Measurements from ENCODE around the gene PAQR5.
"Not testable (repeated sequence)": the region's sequence is repeated elsewhere in the genome, so short reads cannot be mapped to it uniquely, and the experiment has no call there.

PAQR5 gene

GRCh38 chr15:69369631-69370030 is 70.9 kb downstream of the PAQR5 start:
- H3K9me3 ChIP-seq (ENCODE audit: control insufficient read depth in 5 of 5, low read length in 5 of 5) = peaks cover 0 to 3% (median 0%) of the 10 kb centered on the region in 5 donors
- H3K27me3 ChIP-seq (ENCODE audit: control insufficient read depth in 5 of 5, insufficient read depth in 4 of 5, low read length in 5 of 5) = peaks cover 0 to 1% (median 0%) of the 10 kb centered on the region in 5 donors
- H3K27ac ChIP-seq (ENCODE audit: low read depth, low read length) = no peak overlapping the region
- no peak overlapping the region for H3K4me3 ChIP-seq (ENCODE audit: low read depth in 1 of 5, low read length in 5 of 5)
- H3K4me1 ChIP-seq (ENCODE audit: control insufficient read depth in 5 of 5, insufficient read depth in 5 of 5, low read length in 5 of 5) = no peaks in the 10 kb centered on the region
- peaks cover 0 to 3% (median 0%) of the 10 kb centered on the region in 5 donors for H3K36me3 ChIP-seq (ENCODE audit: control insufficient read depth in 5 of 5, insufficient read depth in 5 of 5, low read length in 5 of 5)
- no peak overlapping the region for H3K9ac ChIP-seq (ENCODE audit: low read length in 5 of 5)

DNA sequence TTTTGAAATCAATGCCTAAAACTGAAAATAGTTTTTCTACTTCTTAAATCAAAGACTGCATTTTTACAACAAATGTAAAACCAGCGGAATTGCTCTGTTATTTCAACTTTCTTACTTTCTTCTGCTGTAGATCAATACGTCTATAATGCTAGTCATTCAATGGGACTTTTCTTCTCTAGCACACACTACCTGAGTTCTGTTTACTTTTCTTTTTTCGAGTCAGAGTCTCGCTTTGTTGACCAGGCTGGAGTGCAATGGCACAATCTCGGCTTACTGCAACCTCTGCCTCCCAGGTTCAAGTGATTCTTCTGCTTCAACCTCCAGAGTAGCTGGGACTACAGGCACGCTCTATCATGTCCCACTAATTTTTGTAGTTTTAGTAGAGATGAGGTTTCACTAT is 74.7 kb downstream of the PAQR5 start:
- Histone ChIP-seq H3K9me3 (ENCODE audit: control insufficient read depth in 5 of 5, low read length in 5 of 5) (peaks cover 0 to 3% (median 0%) of the 10 kb centered on the region in 5 donors), H3K36me3 (ENCODE audit: control insufficient read depth in 5 of 5, insufficient read depth in 5 of 5, low read length in 5 of 5) (no peaks in the 10 kb centered on the region), H3K27ac (ENCODE audit: low read depth, low read length) (no peak overlapping the region), H3K27me3 (ENCODE audit: control insufficient read depth in 5 of 5, insufficient read depth in 4 of 5, low read length in 5 of 5) (peaks cover 0 to 13% (median 0%) of the 10 kb centered on the region in 5 donors), H3K9ac (ENCODE audit: low read length in 5 of 5) (no peak overlapping the region), H3K4me3 (ENCODE audit: low read depth in 1 of 5, low read length in 5 of 5) (no peak overlapping the region), H3K4me1 (ENCODE audit: control insufficient read depth in 5 of 5, insufficient read depth in 5 of 5, low read length in 5 of 5) (no peaks in the 10 kb centered on the region)

DNA sequence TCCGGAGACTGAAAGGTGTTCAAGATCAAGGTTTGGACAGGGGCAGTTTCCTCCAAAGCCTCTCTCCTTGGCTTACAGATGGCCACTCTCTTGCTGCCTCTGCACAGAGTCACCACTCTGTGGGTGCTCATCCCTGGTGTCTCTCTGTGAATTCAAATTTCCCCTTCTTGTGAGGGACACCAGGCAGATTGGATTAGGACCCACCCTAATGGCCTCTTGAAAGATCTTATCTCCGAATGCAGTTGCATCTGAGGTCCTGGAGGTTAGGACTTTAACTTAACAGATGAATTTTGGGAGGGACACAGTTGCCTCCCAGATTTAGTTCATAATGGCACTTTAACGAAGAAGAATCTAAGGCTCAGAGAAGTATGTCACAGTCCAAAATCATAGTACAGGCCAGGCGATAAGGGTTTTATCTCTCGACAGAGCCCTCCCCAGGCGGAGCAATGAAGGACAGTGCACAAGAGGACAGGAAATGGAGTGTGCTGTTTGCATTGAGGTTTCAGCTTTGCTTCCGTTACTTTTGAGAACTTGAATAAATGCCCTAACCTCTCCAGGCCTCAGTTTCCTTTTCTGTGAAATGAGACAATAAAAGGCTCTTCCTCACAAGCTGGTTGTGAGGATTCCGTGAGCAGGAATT is 76.6 kb downstream of the PAQR5 start:
- H3K9ac ChIP-seq (ENCODE audit: low read length in 5 of 5) = no peak overlapping the region
- H3K4me3 ChIP-seq (ENCODE audit: low read depth in 1 of 5, low read length in 5 of 5) = no peak overlapping the region
- peaks cover 0 to 3% (median 0%) of the 10 kb centered on the region in 5 donors for H3K9me3 ChIP-seq (ENCODE audit: control insufficient read depth in 5 of 5, low read length in 5 of 5)
- H3K36me3 ChIP-seq (ENCODE audit: control insufficient read depth in 5 of 5, insufficient read depth in 5 of 5, low read length in 5 of 5) = no peaks in the 10 kb centered on the region
- H3K27me3 ChIP-seq (ENCODE audit: control insufficient read depth in 5 of 5, insufficient read depth in 4 of 5, low read length in 5 of 5) = peaks cover 0 to 13% (median 2%) of the 10 kb centered on the region in 5 donors
- H3K4me1 ChIP-seq (ENCODE audit: control insufficient read depth in 5 of 5, insufficient read depth in 5 of 5, low read length in 5 of 5) = no peaks in the 10 kb centered on the region
- H3K27ac ChIP-seq (ENCODE audit: low read depth, low read length) = no peak overlapping the region

- Histone ChIP-seq H3K36me3 (ENCODE audit: control insufficient read depth in 5 of 5, insufficient read depth in 5 of 5, low read length in 5 of 5) (no peaks in the 10 kb centered on the region), H3K4me3 (ENCODE audit: low read depth in 1 of 5, low read length in 5 of 5) (no peak overlapping the region), H3K27ac (ENCODE audit: low read depth, low read length) (no peak overlapping the region), H3K9me3 (ENCODE audit: control insufficient read depth in 5 of 5, low read length in 5 of 5) (peaks cover 0 to 3% (median 0%) of the 10 kb centered on the region in 5 donors), H3K27me3 (ENCODE audit: control insufficient read depth in 5 of 5, insufficient read depth in 4 of 5, low read length in 5 of 5) (peaks cover 0 to 13% (median 2%) of the 10 kb centered on the region in 5 donors), H3K9ac (ENCODE audit: low read length in 5 of 5) (no peak overlapping the region), H3K4me1 (ENCODE audit: control insufficient read depth in 5 of 5, insufficient read depth in 5 of 5, low read length in 5 of 5) (no peaks in the 10 kb centered on the region)
Measured at GRCh38 chr15:69377216-69377970, 78.7 kb downstream of the PAQR5 start.

DNA sequence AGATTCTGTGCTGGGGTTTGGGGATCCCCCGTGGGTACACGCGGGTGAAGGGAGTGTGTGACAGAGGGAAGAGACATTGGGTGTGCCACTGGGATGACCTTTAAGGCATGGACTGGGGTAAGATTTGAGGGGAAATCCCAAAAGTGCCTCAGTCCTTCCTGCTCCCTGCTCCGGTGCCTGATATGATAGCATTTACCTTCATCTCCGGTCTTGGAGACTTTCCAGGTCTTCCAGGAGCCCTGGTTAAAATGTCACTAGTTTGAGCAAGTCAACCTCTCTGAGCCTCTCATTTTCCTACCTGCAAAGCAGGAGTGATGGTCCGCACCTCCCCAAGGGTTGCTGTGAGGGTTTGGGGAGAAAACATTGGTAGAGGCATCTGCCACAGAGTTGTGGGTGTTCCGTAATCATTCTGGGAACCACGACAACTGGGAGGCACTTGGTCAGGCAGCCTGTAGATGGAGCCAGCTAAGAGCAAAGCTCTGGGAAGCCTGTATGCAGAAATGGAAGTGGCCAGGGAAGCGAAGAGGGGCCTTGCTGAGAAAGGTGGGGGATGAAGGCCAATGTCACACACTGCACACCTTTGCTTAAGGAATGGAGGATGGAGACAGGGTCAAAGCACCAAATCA is 81.5 kb downstream of the PAQR5 start:
- Histone ChIP-seq H3K27me3 (ENCODE audit: control insufficient read depth in 5 of 5, insufficient read depth in 4 of 5, low read length in 5 of 5) (peaks cover 0 to 9% (median 2%) of the 10 kb centered on the region in 5 donors), H3K4me1 (ENCODE audit: control insufficient read depth in 5 of 5, insufficient read depth in 5 of 5, low read length in 5 of 5) (no peaks in the 10 kb centered on the region), H3K9me3 (ENCODE audit: control insufficient read depth in 5 of 5, low read length in 5 of 5) (no peaks in the 10 kb centered on the region), H3K4me3 (ENCODE audit: low read depth in 1 of 5, low read length in 5 of 5) (no peak overlapping the region), H3K36me3 (ENCODE audit: control insufficient read depth in 5 of 5, insufficient read depth in 5 of 5, low read length in 5 of 5) (no peaks in the 10 kb centered on the region), H3K27ac (ENCODE audit: low read depth, low read length) (no peak overlapping the region), H3K9ac (ENCODE audit: low read length in 5 of 5) (no peak overlapping the region)

DNA sequence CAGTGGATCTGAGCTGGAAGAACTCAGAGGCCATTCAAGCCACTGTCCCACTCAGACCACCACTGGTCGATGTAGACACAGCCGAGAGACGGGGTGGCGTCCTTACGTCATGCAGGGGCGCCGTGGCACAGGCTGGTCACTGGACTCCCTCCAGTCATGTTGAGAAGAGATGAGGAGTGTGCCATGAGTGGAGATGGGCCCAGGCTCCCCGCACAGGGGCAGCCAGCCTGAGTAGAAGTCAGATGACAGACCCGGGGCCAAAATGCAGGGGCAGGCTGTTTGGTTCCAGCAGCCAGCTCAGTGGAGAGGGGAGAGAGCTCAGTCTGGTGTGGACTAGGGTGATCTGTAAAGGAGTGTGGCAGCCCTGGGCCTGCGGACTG is 82.0 kb downstream of the PAQR5 start:
- no peaks in the 10 kb centered on the region for H3K36me3 ChIP-seq (ENCODE audit: control insufficient read depth in 5 of 5, insufficient read depth in 5 of 5, low read length in 5 of 5)
- H3K4me3 ChIP-seq (ENCODE audit: low read depth in 1 of 5, low read length in 5 of 5) = no peak overlapping the region
- peaks cover 0 to 6% (median 2%) of the 10 kb centered on the region in 5 donors for H3K27me3 ChIP-seq (ENCODE audit: control insufficient read depth in 5 of 5, insufficient read depth in 4 of 5, low read length in 5 of 5)
- no peak overlapping the region for H3K27ac ChIP-seq (ENCODE audit: low read depth, low read length)
- H3K9ac ChIP-seq (ENCODE audit: low read length in 5 of 5) = no peak overlapping the region
- no peaks in the 10 kb centered on the region for H3K4me1 ChIP-seq (ENCODE audit: control insufficient read depth in 5 of 5, insufficient read depth in 5 of 5, low read length in 5 of 5)
- no peaks in the 10 kb centered on the region for H3K9me3 ChIP-seq (ENCODE audit: control insufficient read depth in 5 of 5, low read length in 5 of 5)

- not testable (repeated sequence) for H3K4me3 ChIP-seq (ENCODE audit: low read depth in 1 of 5, low read length in 5 of 5); H3K27me3 ChIP-seq (ENCODE audit: control insufficient read depth in 5 of 5, insufficient read depth in 4 of 5, low read length in 5 of 5); H3K27ac ChIP-seq (ENCODE audit: low read depth, low read length); H3K4me1 ChIP-seq (ENCODE audit: control insufficient read depth in 5 of 5, insufficient read depth in 5 of 5, low read length in 5 of 5); H3K36me3 ChIP-seq (ENCODE audit: control insufficient read depth in 5 of 5, insufficient read depth in 5 of 5, low read length in 5 of 5); H3K9ac ChIP-seq (ENCODE audit: low read length in 5 of 5); H3K9me3 ChIP-seq (ENCODE audit: control insufficient read depth in 5 of 5, low read length in 5 of 5)
Measured at GRCh38 chr15:69382176-69382575, 83.5 kb downstream of the PAQR5 start.

GRCh38 chr15:69384066-69384465 is 85.4 kb downstream of the PAQR5 start:
- H3K27me3 ChIP-seq (ENCODE audit: control insufficient read depth in 5 of 5, insufficient read depth in 4 of 5, low read length in 5 of 5); H3K36me3 ChIP-seq (ENCODE audit: control insufficient read depth in 5 of 5, insufficient read depth in 5 of 5, low read length in 5 of 5); H3K27ac ChIP-seq (ENCODE audit: low read depth, low read length); H3K9ac ChIP-seq (ENCODE audit: low read length in 5 of 5); H3K9me3 ChIP-seq (ENCODE audit: control insufficient read depth in 5 of 5, low read length in 5 of 5); H3K4me1 ChIP-seq (ENCODE audit: control insufficient read depth in 5 of 5, insufficient read depth in 5 of 5, low read length in 5 of 5); H3K4me3 ChIP-seq (ENCODE audit: low read depth in 1 of 5, low read length in 5 of 5): not testable (repeated sequence)

GRCh38 chr15:69384626-69385598 is 86.2 kb downstream of the PAQR5 start:
- H3K27me3 ChIP-seq (ENCODE audit: control insufficient read depth in 5 of 5, insufficient read depth in 4 of 5, low read length in 5 of 5) = peaks cover 0 to 2% (median 0%) of the 10 kb centered on the region in 5 donors
- no peak overlapping the region for H3K9ac ChIP-seq (ENCODE audit: low read length in 5 of 5)
- no peak overlapping the region for H3K4me3 ChIP-seq (ENCODE audit: low read depth in 1 of 5, low read length in 5 of 5)
- no peaks in the 10 kb centered on the region for H3K36me3 ChIP-seq (ENCODE audit: control insufficient read depth in 5 of 5, insufficient read depth in 5 of 5, low read length in 5 of 5)
- H3K9me3 ChIP-seq (ENCODE audit: control insufficient read depth in 5 of 5, low read length in 5 of 5) = no peaks in the 10 kb centered on the region
- H3K4me1 ChIP-seq (ENCODE audit: control insufficient read depth in 5 of 5, insufficient read depth in 5 of 5, low read length in 5 of 5) = peaks cover 0 to 8% (median 0%) of the 10 kb centered on the region in 5 donors
- H3K27ac ChIP-seq (ENCODE audit: low read depth, low read length) = no peak overlapping the region

All from subcutaneous abdominal adipose tissue (tissue), 5 donors.